T-cell (primary cell): ENCODE results near the gene LAMA3. TPM values are rescaled to one million over a fixed set of nuclear protein-coding genes. Genes with fewer than 3 reads are reported as not detected.

Source experiments
- ATAC-seq, 4 experiments: fragments of 200-7000 bp in 3 of 4; fragments of 150-1000 bp in 1 of 4; cut with Tn5 transposase; replicated peaks in 1 of 4; 1 replicate in 3 of 4; 2 replicates in 1 of 4; pipeline ENCODE4 v1.10.0; 2021; ENCODE audit warnings: moderate library complexity in 3 of 4, mild to moderate bottlenecking in 2 of 4, moderate number of reproducible peaks in 1 of 4
- CTCF ChIA-PET, 2 donors: fragments of 300-600 bp; sonication (Branson Sonifier 250); formaldehyde crosslinking; loops; one replicate each; lab custom pipeline; 2022; ENCODE audit warnings: antibody characterized with exemption in 2 of 2; lab: Charles Lee
- POLR2A ChIA-PET, 2 donors: fragments of 300-600 bp; sonication (Branson Sonifier 250); formaldehyde crosslinking; loops; one replicate each; lab custom pipeline; 2022; ENCODE audit warnings: antibody characterized with exemption in 2 of 2; lab: Charles Lee
- DNase-seq, 35 experiments: peaks; one replicate each; pipeline versions ENCODE4 v3.0.0 to v3.0.0-alpha.2; 2013 to 2023
- H3K27ac ChIP-seq: one replicate; pipeline ENCODE4 v1.5.1; 2013; ENCODE audit warnings: low read length
- H3K27me3 ChIP-seq, 2 experiments: replicated peaks in 1 of 2; 1 replicate in 1 of 2; 2 replicates in 1 of 2; pipeline versions ENCODE4 v1.6.1 to v1.7.0; 2013; ENCODE audit warnings: low read length in 1 of 2, mixed read lengths in 1 of 2; ENCODE audit not compliant: control insufficient read depth in 2 of 2, insufficient read depth in 2 of 2; ENCODE audit errors: extremely low read depth in 1 of 2
- H3K36me3 ChIP-seq, 2 donors: 1 replicate in 1 of 2; 2 replicates in 1 of 2; pipeline versions ENCODE4 v1.6.1 to v1.7.0; 2013; ENCODE audit warnings: low read length in 1 of 2; ENCODE audit not compliant: control insufficient read depth in 2 of 2, insufficient read depth in 1 of 2; ENCODE audit errors: extremely low read depth in 1 of 2
- H3K4me1 ChIP-seq, 2 experiments: 1 replicate in 1 of 2; 2 replicates in 1 of 2; pipeline versions ENCODE4 v1.6.1 to v1.7.0; 2013; ENCODE audit warnings: low read length in 2 of 2, mixed read lengths in 1 of 2; ENCODE audit not compliant: insufficient read depth in 2 of 2, control insufficient read depth in 1 of 2; ENCODE audit errors: extremely low read depth in 1 of 2
- H3K4me3 ChIP-seq, 2 donors: 1 replicate in 1 of 2; 2 replicates in 1 of 2; pipeline versions ENCODE4 v1.5.1 to v1.7.0; 2013; ENCODE audit warnings: mild to moderate bottlenecking in 2 of 2, low read length in 1 of 2, moderate library complexity in 1 of 2; ENCODE audit not compliant: control insufficient read depth in 1 of 2; ENCODE audit errors: extremely low read depth in 1 of 2
- H3K9me3 ChIP-seq: 2 replicates; pipeline ENCODE4 v1.7.0; 2013
- H3K27ac Mint-ChIP-seq, 2 donors: one replicate each; pipeline ENCODE4 v1.8.0; 2020 to 2021; ENCODE audit warnings: mild to moderate bottlenecking in 2 of 2, mixed read lengths in 2 of 2
- H3K27me3 Mint-ChIP-seq, 2 donors: one replicate each; pipeline ENCODE4 v1.8.0; 2021 to 2022; ENCODE audit warnings: mixed read lengths in 2 of 2
- H3K36me3 Mint-ChIP-seq: one replicate; pipeline ENCODE4 v1.8.0; 2021; ENCODE audit warnings: mixed read lengths
- H3K4me1 Mint-ChIP-seq, 3 donors: one replicate each; pipeline ENCODE4 v1.8.0; 2020 to 2022; ENCODE audit warnings: mixed read lengths in 3 of 3, mild to moderate bottlenecking in 1 of 3
- H3K4me3 Mint-ChIP-seq, 3 donors: one replicate each; pipeline ENCODE4 v1.8.0; 2020 to 2022; ENCODE audit warnings: mild to moderate bottlenecking in 3 of 3, mixed read lengths in 3 of 3, moderate library complexity in 3 of 3
- H3K9me3 Mint-ChIP-seq, 3 donors: one replicate each; pipeline ENCODE4 v1.8.0; 2020 to 2022; ENCODE audit warnings: mixed read lengths in 3 of 3
- WGBS: methylation state at CpG from one replicate; pipeline ENCODE4 v1.1.5; 2013; ENCODE audit warnings: missing lambda C conversion rate; ENCODE audit not compliant: insufficient coverage; 5-methylcytosine and 5-hydroxymethylcytosine counted together
- total RNA-seq, 35 experiments: library from RNA in 6 of 35; stranded (reverse) in 6 of 35; fragments of 120-200 nt in 1 of 35; gene quantifications; one replicate each; pipeline versions ENCODE4 v1.2.1 to v1.2.4 and lab custom pipeline; 2013 to 2026

The LAMA3 gene
- total RNA-seq, 5 donors from 2014 or later (not counting 1 experiment from before 2014, with no cell fraction given), result 0.20 to 0.44 (median 0.26) TPM; not detected in 2

GRCh38 chr18:23903971-23904370, 214.7 kb downstream of the LAMA3 start:
- Mint-ChIP-seq H3K27me3 (no peaks in the 10 kb centered on the region), H3K36me3 (no peaks in the 10 kb centered on the region), H3K9me3 (no peaks in the 10 kb centered on the region), H3K27ac (no peak overlapping the region), H3K4me1 (peaks cover 4 to 9% (median 7%) of the 10 kb centered on the region in 3 donors), H3K4me3 (no peak overlapping the region)
- CTCF ChIA-PET, result no interaction called here
- Histone ChIP-seq H3K27ac (no peak overlapping the region), H3K4me1 (no peaks in the 10 kb centered on the region), H3K9me3 (no peaks in the 10 kb centered on the region), H3K27me3 (no peaks in the 10 kb centered on the region), H3K36me3 (no peaks in the 10 kb centered on the region), H3K4me3 (no peak overlapping the region)
- no peak for ATAC-seq
- WGBS, result 86% methylated on average over 6 of the region's 7 CpGs
- no peak for DNase-seq
- POLR2A ChIA-PET, result interaction anchor here in 1 of 2 donors (0.6 kb wide), 1 partner anchor 393 kb away, joined by 8 read pairs; no protein-coding TSS in a partner anchor

DNA sequence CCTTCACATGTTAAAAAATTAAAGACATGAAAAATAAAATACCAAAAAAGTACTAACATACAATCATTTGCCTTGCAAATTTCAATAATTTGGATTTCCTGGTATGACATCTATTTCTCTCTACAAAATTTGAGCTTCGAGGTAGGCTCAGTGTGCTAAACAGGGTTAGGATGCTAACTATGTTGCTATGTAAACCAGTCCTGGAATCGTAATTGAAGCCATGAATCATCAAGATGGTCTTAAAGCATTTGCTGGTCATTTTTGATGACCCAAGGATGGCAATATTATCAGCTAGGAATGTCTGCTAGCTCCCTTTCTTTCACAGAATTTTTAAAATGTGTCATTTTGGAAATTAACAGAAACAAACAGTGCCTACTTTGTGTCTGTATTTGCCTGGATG, 217.4 kb downstream of the LAMA3 start:
- H3K4me3 Mint-ChIP-seq, result no peak overlapping the region
- no peaks in the 10 kb centered on the region for H3K36me3 Mint-ChIP-seq
- no peaks in the 10 kb centered on the region for H3K27me3 Mint-ChIP-seq
- DNase-seq, result no peak
- no peak overlapping the region for H3K27ac ChIP-seq
- no peaks in the 10 kb centered on the region for H3K4me1 ChIP-seq
- H3K27me3 ChIP-seq, result no peaks in the 10 kb centered on the region
- H3K36me3 ChIP-seq, result no peaks in the 10 kb centered on the region
- H3K4me1 Mint-ChIP-seq, result no peaks in the 10 kb centered on the region
- H3K4me3 ChIP-seq, result no peak overlapping the region
- H3K9me3 ChIP-seq, result no peaks in the 10 kb centered on the region
- ChIA-PET POLR2A (no interaction called here), CTCF (no interaction called here)
- WGBS, result 92% methylated on average over 2 of the region's 2 CpGs
- no peaks in the 10 kb centered on the region for H3K9me3 Mint-ChIP-seq
- ATAC-seq, result no peak
- no peak overlapping the region for H3K27ac Mint-ChIP-seq

GRCh38 chr18:23908827-23909226, 219.6 kb downstream of the LAMA3 start:
- ChIA-PET CTCF (no interaction called here), POLR2A (no interaction called here)
- DNase-seq, result no peak
- no peak overlapping the region for H3K27ac Mint-ChIP-seq
- ATAC-seq, result no peak
- H3K27me3 ChIP-seq, result no peaks in the 10 kb centered on the region
- H3K9me3 Mint-ChIP-seq, result no peaks in the 10 kb centered on the region
- no peaks in the 10 kb centered on the region for H3K4me1 ChIP-seq
- no peak overlapping the region for H3K4me3 ChIP-seq
- WGBS, result 100% methylated on average over 1 of the region's 3 CpGs
- H3K4me3 Mint-ChIP-seq, result no peak overlapping the region
- no peaks in the 10 kb centered on the region for H3K36me3 Mint-ChIP-seq
- H3K27me3 Mint-ChIP-seq, result no peaks in the 10 kb centered on the region
- H3K36me3 ChIP-seq, result no peaks in the 10 kb centered on the region
- no peaks in the 10 kb centered on the region for H3K4me1 Mint-ChIP-seq
- H3K9me3 ChIP-seq, result no peaks in the 10 kb centered on the region
- no peak overlapping the region for H3K27ac ChIP-seq

DNA sequence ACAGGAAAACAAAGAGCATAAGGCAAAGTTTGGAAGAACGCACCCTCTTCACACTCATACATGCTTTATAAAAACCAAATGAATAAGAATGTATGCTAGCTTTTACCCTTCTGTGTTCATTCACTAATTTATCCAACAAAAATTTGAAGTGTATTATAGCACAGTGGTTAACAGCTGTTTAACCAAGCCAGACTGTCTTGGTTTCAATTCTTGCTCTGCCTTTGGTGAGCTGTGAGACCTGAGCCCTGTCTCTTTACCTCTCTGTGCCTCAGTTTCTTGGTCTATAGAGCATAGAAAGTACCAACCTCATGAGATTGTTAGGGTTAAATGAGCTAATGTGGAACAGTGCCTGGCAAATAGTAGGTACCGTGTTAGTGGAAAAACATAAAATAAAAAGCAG, 220.8 kb downstream of the LAMA3 start:
- no peak overlapping the region for H3K27ac ChIP-seq
- no peak for ATAC-seq
- H3K9me3 ChIP-seq, result no peaks in the 10 kb centered on the region
- H3K36me3 Mint-ChIP-seq, result no peaks in the 10 kb centered on the region
- ChIA-PET POLR2A (interaction anchor here in 1 of 2 donors (0.7 kb wide), 1 partner anchor 30 kb away, joined by 3 read pairs; no protein-coding TSS in a partner anchor), CTCF (no interaction called here)
- no peaks in the 10 kb centered on the region for H3K4me1 Mint-ChIP-seq
- no peaks in the 10 kb centered on the region for H3K9me3 Mint-ChIP-seq
- no peak overlapping the region for H3K4me3 Mint-ChIP-seq
- H3K36me3 ChIP-seq, result no peaks in the 10 kb centered on the region
- WGBS, result 0% methylated on average over 1 of the region's 2 CpGs
- H3K4me1 ChIP-seq, result no peaks in the 10 kb centered on the region
- no peak overlapping the region for H3K27ac Mint-ChIP-seq
- DNase-seq, result no peak
- H3K4me3 ChIP-seq, result no peak overlapping the region
- no peaks in the 10 kb centered on the region for H3K27me3 Mint-ChIP-seq
- H3K27me3 ChIP-seq, result no peaks in the 10 kb centered on the region

DNA sequence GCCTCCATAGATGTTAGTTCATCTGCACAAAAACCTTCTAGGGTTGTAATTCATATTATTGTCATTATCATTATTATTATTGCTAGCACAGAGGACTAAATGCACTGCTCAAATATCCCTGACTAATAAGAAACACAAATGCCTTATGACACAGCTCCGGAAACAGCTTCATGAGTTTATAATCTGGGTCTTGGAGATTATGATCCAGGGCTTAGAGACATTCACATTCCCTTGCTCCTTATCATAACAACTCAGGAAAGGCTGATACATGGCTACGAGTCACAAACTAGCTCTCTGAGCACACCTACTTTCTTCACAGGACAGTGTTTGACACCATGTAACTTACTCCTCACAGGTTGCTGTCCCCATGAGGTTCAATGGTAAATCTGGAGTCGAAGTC, 223.1 kb downstream of the LAMA3 start:
- no peaks in the 10 kb centered on the region for H3K27me3 ChIP-seq
- no peak overlapping the region for H3K4me3 ChIP-seq
- no peaks in the 10 kb centered on the region for H3K36me3 Mint-ChIP-seq
- H3K4me1 ChIP-seq, result no peaks in the 10 kb centered on the region
- H3K27ac Mint-ChIP-seq, result no peak overlapping the region
- no peaks in the 10 kb centered on the region for H3K36me3 ChIP-seq
- no peak overlapping the region for H3K4me3 Mint-ChIP-seq
- CTCF ChIA-PET, result no interaction called here
- POLR2A ChIA-PET, result no interaction called here
- H3K27me3 Mint-ChIP-seq, result no peaks in the 10 kb centered on the region
- no peaks in the 10 kb centered on the region for H3K9me3 Mint-ChIP-seq
- DNase-seq (no peak), ATAC-seq (no peak)
- WGBS, result 100% methylated on average over 1 of the region's 3 CpGs
- H3K27ac ChIP-seq, result no peak overlapping the region
- H3K9me3 ChIP-seq, result no peaks in the 10 kb centered on the region
- H3K4me1 Mint-ChIP-seq, result no peaks in the 10 kb centered on the region

DNA sequence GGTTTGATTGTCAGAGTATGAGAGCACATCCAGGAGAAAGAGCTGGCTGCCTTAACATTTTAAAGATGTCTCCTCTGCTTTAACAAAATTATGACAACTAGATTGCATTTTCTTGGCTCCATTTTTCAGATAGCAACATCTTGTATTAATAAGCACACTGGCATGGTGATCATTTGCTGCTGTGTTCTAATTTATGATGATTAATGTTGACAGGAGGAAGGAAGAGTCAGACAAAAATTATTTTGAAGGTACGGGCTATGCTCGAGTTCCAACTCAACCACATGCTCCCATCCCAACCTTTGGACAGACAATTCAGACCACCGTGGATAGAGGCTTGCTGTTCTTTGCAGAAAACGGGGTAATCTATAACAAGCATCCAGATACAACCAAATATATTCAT, 227.1 kb downstream of the LAMA3 start:
- Mint-ChIP-seq H3K9me3 (no peaks in the 10 kb centered on the region), H3K36me3 (no peaks in the 10 kb centered on the region), H3K4me1 (peaks cover 18 to 24% (median 24%) of the 10 kb centered on the region in 3 donors), H3K4me3 (no peak overlapping the region), H3K27ac (no peak overlapping the region), H3K27me3 (no peaks in the 10 kb centered on the region)
- no peak for DNase-seq
- H3K27ac ChIP-seq, result no peak overlapping the region
- no peaks in the 10 kb centered on the region for H3K9me3 ChIP-seq
- no CpG with 5 or more reads among the region's 4 CpGs for WGBS
- H3K36me3 ChIP-seq, result no peaks in the 10 kb centered on the region
- CTCF ChIA-PET, result interaction anchor here (0.6 kb wide), 2 partner anchors 69 to 555 kb away, joined by 3 to 12 read pairs; no protein-coding TSS in a partner anchor
- no peak overlapping the region for H3K4me3 ChIP-seq
- POLR2A ChIA-PET, result no interaction called here
- no peaks in the 10 kb centered on the region for H3K27me3 ChIP-seq
- no peak for ATAC-seq
- peaks cover 10 to 13% of the 10 kb centered on the region in 2 experiments for H3K4me1 ChIP-seq
